Stimulated activated naive CD8-positive, alpha-beta T cell treated with anti-CD3 and anti-CD28 coated beads, Interleukin-15, Interleukin-2, amounts not matched to agents 100 ng/mL and 50 ng/mL, for 24 hours (primary cell): ENCODE data around the gene IPMK.

ENCODE experiments used
- H3K27ac Mint-ChIP-seq: one replicate; pipeline ENCODE4 v1.8.0; 2021; ENCODE audit warnings: mild to moderate bottlenecking, mixed read lengths
- H3K27me3 Mint-ChIP-seq: one replicate; pipeline ENCODE4 v1.8.0; 2021; ENCODE audit warnings: mixed read lengths
- H3K36me3 Mint-ChIP-seq: one replicate; pipeline ENCODE4 v1.8.0; 2021; ENCODE audit warnings: low read depth, mixed read lengths
- H3K4me1 Mint-ChIP-seq: one replicate; pipeline ENCODE4 v1.8.0; 2021; ENCODE audit warnings: low read depth, mixed read lengths
- H3K4me3 Mint-ChIP-seq: one replicate; pipeline ENCODE4 v1.8.0; 2021; ENCODE audit warnings: mild to moderate bottlenecking, mixed read lengths
- H3K9me3 Mint-ChIP-seq: one replicate; pipeline ENCODE4 v1.8.0; 2021; ENCODE audit warnings: mixed read lengths

Gene IPMK

DNA sequence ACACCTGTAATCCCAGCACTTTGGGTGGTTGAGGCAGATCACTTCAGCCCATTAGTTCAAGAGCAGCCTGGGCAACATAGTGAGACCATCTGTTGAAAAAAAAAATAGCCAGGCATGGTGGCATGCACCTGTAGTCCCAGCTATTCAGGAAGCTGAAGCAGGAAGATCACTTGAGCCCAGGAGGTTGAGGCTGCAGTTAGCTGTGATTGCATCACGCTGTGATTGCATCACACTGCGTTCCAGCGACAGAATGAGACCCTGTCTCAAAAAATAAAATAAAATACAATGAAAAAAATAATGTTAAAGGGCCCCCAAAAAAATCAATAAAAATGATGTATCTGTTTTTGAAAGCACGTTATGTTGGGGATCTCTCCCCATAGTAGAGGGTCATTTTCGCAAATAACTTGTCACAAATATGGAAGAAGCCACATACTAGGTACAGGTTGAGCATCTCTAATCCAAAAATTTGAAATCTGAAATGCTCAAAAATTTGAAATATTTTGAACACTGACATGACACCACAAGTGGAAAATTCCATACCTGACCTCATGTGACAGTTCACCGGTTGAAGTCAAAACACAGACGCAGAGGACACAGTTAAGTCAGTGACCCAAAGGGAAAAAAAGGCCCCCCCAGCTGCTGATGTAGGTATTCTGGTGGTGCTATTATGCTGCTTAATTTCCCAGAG is 10.7 kb upstream of the IPMK start:
- H3K36me3 Mint-ChIP-seq: peaks cover 53% of the 10 kb centered on the region
- H3K27ac Mint-ChIP-seq: no peak overlapping the region
- no peaks in the 10 kb centered on the region for H3K27me3 Mint-ChIP-seq

DNA sequence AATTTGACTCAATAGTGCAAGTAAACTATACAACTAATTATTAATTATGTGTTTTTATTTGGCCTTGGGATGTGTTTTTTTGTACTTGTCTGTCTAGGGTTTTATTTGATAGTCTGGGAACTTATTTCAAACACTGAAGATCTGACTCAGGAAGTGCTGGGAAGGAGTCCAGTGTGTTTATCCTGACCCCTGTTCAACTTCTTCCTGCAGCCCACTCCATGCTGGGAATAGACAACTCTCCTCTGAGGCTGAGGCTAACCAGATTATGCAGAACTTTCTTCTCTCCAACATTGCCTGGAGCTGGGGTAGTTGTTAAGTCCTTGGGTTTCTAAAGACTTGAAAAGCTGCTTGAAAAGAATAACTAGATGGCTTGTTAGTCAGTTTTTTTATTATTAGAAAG is 8.2 kb upstream of the IPMK start:
- no peak overlapping the region for H3K27ac Mint-ChIP-seq
- H3K4me1 Mint-ChIP-seq: peaks cover 22% of the 10 kb centered on the region
- H3K27me3 Mint-ChIP-seq: no peaks in the 10 kb centered on the region
- no peaks in the 10 kb centered on the region for H3K9me3 Mint-ChIP-seq
- no peak overlapping the region for H3K4me3 Mint-ChIP-seq
- H3K36me3 Mint-ChIP-seq: peaks cover 40% of the 10 kb centered on the region

More for the DNA sequence above, 10.7 kb upstream of the IPMK start:
- no peak overlapping the region for H3K4me3 Mint-ChIP-seq
- H3K9me3 Mint-ChIP-seq: no peaks in the 10 kb centered on the region
- peaks cover 41% of the 10 kb centered on the region for H3K4me1 Mint-ChIP-seq

DNA sequence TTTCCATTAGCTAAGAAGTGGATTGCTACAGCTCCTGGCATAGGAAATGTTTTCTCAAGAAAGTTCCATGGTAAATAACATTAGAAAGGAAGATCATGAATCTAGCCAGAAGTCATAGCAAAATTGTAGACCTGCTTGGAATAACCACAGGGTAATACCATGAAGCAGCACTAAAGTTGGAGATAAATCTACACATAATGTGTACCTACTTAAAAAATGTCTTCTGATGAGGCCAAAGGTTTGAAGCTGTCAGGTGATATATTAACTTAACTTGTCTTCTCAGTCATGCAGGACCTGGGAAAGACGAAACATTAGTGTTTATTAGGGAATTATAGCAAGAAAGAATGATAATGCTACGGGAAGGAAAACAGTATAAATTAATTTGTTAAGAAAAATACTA is 7.6 kb upstream of the IPMK start:
- Mint-ChIP-seq H3K27me3 (no peaks in the 10 kb centered on the region), H3K36me3 (peaks cover 34% of the 10 kb centered on the region), H3K9me3 (no peaks in the 10 kb centered on the region), H3K4me1 (peaks cover 22% of the 10 kb centered on the region), H3K27ac (no peak overlapping the region), H3K4me3 (no peak overlapping the region)

DNA sequence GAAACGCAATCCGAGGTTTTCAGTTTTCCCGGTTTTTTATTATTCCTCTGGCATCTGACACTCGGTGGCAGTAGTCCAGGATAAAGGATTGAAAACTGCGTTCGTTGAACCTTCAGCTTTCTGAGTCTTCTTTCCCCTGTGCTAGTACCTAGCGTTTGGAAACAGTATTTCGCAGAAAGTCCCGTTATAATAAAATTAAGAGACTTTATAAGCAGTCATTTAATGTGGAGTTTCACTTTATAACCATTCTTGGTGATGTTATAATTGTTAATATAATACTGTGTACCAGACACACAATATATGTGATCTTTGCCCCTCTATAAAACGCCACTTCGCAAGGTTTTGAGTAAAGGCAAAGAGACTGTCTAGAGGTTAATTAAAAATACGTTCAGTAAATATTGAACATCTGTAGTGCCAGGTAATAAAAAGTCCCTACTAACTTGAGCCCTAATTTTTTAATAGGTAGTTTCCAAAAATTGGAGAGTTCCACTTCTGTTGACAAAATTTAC is 2.1 kb upstream of the IPMK start:
- H3K27me3 Mint-ChIP-seq: no peaks in the 10 kb centered on the region
- H3K9me3 Mint-ChIP-seq: no peaks in the 10 kb centered on the region
- peak overlapping the region; percentile 93 for H3K4me3 Mint-ChIP-seq
- peak overlapping the region; percentile 89 for H3K27ac Mint-ChIP-seq
- H3K36me3 Mint-ChIP-seq: peaks cover 6% of the 10 kb centered on the region
- peaks cover 35% of the 10 kb centered on the region for H3K4me1 Mint-ChIP-seq

DNA sequence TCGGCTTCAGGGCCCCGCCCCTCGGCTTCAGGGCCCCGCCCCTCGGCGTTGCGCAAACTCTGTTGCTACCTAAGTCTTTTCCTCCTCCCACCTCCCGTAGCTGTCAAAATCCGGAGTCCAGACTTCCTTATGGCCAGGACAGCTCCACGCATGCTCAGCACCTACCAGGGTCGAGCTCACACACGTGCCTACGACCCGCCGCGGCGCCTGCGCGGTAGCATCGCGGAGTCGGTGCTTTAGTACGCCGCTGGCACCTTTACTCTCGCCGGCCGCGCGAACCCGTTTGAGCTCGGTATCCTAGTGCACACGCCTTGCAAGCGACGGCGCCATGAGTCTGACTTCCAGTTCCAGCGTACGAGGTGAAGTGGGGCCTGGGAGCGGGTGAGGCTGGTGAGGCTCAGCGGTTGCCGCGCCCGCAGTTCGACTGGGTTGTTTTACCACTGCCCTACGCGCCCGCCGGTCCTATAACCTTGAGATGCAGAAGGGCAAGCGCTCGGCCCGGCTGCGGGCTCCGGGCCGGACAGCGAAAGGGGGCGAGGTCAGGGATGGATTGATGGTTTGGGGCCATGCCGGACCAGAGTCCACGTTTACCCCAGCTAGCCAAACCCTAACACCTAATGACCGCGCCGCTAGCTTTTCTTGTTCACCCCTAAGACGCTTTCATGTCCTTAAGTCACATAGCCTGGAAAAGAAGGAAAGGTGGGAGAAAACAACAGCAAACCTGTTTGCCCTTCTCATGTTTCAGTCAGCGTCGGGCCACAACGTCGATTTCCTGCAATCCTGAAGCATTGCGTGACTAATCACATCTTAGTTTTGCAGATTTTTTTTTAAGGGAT is 1.5 kb upstream of the IPMK start, which contains the start of gene CISD1:
Gene CISD1, plus strand, starts transcription at position 217 of the 836 bp plus-strand sequence. Its CDS starts 112 bp downstream, at position 329.
- H3K4me3 Mint-ChIP-seq: peak within 1 kb of the TSS; percentile 93
- H3K27me3 Mint-ChIP-seq: no peaks in the 10 kb centered on the region
- no peaks in the 10 kb centered on the region for H3K9me3 Mint-ChIP-seq
- H3K4me1 Mint-ChIP-seq: peaks cover 42% of the 10 kb centered on the region
- peak within 1 kb of the TSS; percentile 89 for H3K27ac Mint-ChIP-seq
- peaks cover 6% of the 10 kb centered on the region for H3K36me3 Mint-ChIP-seq

DNA sequence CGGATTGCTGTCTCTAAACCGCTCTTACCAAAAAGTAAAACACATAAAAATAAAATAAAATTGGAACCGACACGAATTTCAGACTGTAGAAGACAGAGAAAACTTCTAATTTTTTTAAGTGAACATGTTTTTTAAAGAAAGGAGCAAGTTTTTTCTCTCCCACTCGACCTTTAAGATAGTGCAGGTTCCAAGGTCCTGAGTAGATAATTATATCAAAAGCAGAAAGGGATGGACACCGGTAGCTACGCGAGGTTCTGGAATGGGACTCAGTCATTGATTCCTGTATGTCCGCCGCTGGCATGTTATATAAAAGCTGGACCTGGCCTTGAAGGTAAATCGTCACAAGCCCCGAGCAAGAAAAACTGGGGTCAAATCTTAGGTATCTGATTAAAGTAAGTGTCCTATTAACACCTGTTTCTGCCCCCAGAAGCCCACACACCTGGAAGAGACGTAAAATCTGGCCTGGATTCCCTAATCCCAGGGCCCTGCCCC is 806 bp upstream of the IPMK start:
- Mint-ChIP-seq H3K27me3 (no peaks in the 10 kb centered on the region), H3K27ac (peak overlapping the region; percentile 89)

DNA sequence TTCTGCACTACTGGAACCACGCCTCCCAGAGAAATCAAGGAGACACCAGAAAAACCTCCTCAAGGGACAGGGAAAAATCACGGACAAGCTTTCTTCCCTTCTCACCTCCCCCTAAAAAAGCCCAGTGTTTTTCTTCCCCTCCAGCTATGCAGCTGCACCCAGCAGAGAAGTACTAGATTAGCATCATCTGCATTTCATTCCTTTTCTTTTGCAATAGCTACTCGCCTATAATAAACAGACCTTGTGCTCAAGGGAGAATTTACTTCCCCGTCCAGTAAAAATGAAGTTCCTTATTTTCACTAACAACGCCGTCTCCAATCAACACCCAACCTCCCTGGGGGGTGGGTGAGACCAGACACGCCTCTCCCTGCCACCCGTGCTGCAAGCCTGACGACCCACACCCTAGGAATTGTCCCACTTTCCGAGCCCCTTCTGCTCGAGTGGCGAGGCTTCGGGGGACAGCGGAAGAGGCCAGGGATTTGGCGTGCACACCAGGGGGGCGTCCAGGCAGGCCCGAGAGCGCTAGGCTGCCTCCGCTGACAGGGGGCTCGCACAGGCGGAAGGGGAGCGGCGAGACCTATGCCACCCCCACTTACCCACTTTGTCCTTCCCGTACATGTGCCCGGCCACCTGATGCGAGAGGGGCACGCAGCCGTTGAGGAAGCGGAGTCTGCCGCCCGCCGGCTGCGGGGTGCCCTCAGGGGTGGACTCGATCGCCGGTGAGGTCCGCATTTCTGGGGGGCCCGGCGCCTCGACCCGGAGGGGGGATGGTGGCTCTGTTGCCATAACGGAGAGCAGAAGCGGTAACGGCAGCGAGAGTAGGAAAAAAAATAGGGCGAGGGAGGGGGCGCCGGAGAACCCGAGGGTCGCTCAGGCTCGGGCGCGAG is 625 bp downstream of the IPMK start:
- Mint-ChIP-seq H3K27me3 (no peaks in the 10 kb centered on the region), H3K4me1 (peaks cover 56% of the 10 kb centered on the region), H3K36me3 (peaks cover 4% of the 10 kb centered on the region), H3K9me3 (no peaks in the 10 kb centered on the region), H3K27ac (peak overlapping the region; percentile 93), H3K4me3 (peak overlapping the region; percentile 98)

More for the DNA sequence above, 806 bp upstream of the IPMK start:
- Mint-ChIP-seq H3K36me3 (peaks cover 6% of the 10 kb centered on the region), H3K4me1 (peaks cover 48% of the 10 kb centered on the region), H3K4me3 (peak overlapping the region; percentile 93), H3K9me3 (no peaks in the 10 kb centered on the region)

DNA sequence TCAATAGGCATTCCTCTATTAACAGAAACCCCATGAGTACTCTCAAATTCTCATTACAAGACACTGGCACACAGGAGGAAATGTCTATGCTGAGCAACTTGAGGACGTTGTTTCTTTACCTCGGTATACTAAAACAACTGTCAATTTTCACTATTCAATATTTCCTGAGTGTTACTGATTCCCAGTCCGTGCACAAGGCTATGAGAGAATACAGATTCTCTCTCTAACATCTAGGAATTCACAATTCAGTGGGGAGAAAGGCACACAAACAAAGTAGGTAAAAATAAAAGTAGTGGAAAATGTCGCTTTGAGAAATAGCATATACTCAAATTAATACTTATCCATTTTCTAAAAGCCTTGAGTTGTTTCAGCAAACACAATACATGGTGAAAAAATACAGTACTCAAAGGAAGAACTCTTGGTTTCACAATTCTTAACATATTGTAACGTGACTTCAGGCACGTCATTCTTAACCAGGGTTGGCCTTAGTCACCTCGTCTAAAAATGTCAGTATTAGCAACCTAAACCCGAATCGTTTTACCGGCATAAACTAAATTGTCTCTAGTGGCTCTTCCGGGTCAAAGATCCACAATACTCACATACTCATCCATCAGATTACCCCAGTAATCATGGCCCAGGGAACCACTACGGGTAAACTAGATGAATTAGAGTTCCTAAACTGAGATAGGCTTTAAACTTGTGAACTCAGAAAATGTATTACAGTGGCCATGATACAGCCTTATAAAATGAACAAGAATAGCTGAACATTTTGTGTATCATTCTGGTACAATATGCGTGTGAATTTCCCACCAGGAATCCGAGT is 1.5 kb downstream of the IPMK start:
- peaks cover 52% of the 10 kb centered on the region for H3K4me1 Mint-ChIP-seq
- peak overlapping the region; percentile 93 for H3K27ac Mint-ChIP-seq
- H3K4me3 Mint-ChIP-seq: peak overlapping the region; percentile 98
- H3K9me3 Mint-ChIP-seq: no peaks in the 10 kb centered on the region
- no peaks in the 10 kb centered on the region for H3K27me3 Mint-ChIP-seq
- no peaks in the 10 kb centered on the region for H3K36me3 Mint-ChIP-seq

DNA sequence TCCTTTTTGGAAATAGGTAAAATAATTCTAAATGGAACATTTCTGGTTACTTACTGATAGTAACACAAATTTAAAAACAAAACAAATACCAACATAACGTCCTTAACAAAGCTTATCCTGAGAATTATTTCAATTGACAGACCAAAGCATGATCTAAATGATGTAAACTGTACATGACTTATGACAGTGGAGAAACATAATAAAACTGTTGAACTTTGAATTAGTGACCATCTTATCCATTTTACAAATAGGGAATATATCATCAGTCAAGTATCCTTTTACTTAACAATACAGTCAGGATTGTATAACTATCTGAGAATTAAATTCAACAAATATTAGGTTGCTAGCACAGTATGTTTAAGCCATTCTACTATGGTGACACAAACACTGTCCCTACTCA is 2.4 kb downstream of the IPMK start:
- Mint-ChIP-seq H3K9me3 (no peaks in the 10 kb centered on the region), H3K27me3 (no peaks in the 10 kb centered on the region), H3K27ac (peak overlapping the region; percentile 14), H3K4me1 (peaks cover 49% of the 10 kb centered on the region), H3K4me3 (peak overlapping the region; percentile 98), H3K36me3 (no peaks in the 10 kb centered on the region)

DNA sequence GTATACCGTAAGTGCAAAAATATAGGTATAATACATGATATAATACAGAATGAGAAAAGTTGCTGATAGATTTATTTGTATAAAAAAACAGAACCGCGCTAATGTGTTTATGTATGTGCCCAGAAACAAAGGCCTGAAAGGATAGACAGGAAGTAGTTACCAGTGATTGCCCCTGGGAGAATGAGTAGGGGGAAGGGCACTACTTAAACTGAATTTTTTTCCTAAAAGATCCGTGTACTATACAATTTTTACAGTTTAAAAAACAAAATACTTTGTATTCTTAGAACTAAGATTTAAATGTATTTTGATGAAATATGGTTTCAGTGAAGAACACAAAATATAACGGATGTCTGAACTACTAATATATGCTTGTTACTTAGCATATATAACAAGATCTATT is 2.9 kb downstream of the IPMK start:
- Mint-ChIP-seq H3K36me3 (no peaks in the 10 kb centered on the region), H3K27ac (no peak overlapping the region), H3K4me3 (peak overlapping the region; percentile 98), H3K4me1 (peaks cover 51% of the 10 kb centered on the region), H3K27me3 (no peaks in the 10 kb centered on the region), H3K9me3 (no peaks in the 10 kb centered on the region)

DNA sequence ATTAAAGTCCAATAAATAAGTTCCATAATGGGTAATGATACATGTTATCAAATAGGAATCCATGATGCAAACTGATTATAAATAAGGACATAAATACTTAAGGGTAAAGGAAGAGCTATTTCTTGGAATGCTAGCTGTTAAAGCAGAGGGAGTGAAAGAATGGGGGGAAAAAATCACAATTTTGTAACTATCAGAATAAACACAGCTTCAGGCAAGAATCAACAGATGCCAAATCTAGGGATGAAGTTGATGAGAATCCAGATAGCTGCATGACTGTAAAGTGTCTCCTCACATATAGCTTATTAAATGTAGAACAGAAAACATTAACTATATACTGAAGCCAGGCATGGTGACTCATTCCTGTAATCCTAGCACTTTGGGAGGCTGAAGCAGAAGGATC is 4.9 kb downstream of the IPMK start:
- Mint-ChIP-seq H3K27me3 (no peaks in the 10 kb centered on the region), H3K36me3 (peaks cover 13% of the 10 kb centered on the region), H3K4me3 (no peak overlapping the region), H3K4me1 (peaks cover 41% of the 10 kb centered on the region), H3K27ac (no peak overlapping the region), H3K9me3 (no peaks in the 10 kb centered on the region)

DNA sequence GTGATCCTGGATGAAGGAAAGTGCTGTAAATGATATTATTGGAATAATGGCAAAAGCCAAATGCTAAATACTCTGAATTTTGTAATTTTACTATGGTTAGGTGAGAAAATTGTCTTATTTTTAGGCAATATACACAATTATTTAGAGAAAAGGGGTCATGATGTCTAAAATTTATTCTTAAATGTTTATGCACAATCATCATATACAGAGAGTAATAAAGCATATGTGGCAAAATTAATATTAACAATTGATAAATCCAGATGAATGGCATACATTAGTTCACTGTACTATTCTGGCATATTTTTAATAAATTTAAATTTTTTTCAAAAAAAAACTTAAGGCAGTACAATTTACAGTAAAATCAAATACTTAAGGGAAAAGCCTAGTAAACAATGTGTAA is 7.4 kb downstream of the IPMK start:
- Mint-ChIP-seq H3K4me3 (no peak overlapping the region), H3K27ac (no peak overlapping the region), H3K27me3 (no peaks in the 10 kb centered on the region), H3K4me1 (peaks cover 47% of the 10 kb centered on the region), H3K9me3 (peaks cover 3% of the 10 kb centered on the region), H3K36me3 (peaks cover 27% of the 10 kb centered on the region)

DNA sequence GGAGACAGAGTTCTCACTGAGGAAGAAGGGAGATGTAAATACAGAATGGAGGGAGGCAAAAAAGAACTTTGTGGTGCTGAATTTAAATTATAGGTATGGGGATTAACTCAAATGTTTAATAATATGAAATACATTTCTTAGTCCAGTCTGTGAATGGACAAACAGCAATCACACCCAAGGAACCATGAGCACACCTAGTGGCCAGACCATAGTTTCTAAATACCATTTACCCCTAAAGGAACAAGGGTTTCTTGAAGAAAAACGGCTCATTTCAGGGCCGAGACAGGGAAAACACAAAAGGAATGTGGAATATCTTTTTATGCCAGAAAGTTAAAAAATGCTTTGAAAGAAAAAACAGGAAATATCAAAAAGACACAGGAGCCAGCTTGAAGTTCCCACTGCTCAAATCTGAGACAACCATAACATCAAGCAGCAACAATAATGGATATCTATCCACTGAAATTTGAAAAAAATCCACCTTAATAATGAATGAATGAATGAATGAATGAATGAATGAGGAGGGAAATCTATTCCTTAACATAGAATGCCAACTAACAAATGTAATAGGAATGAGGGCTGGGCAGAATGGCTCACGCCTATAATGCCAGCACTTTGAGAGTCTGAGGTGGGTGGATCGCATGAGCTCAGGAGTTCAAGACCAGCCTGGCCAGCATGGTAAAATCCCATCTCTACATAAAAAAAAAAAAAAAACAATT is 8.6 kb downstream of the IPMK start:
- peaks cover 47% of the 10 kb centered on the region for H3K4me1 Mint-ChIP-seq
- H3K27ac Mint-ChIP-seq: no peak overlapping the region
- no peak overlapping the region for H3K4me3 Mint-ChIP-seq
- H3K36me3 Mint-ChIP-seq: peaks cover 39% of the 10 kb centered on the region
- H3K9me3 Mint-ChIP-seq: peaks cover 9% of the 10 kb centered on the region
- H3K27me3 Mint-ChIP-seq: no peaks in the 10 kb centered on the region
